ENCODE results near the gene NFIB. TPM values are rescaled to one million over a fixed set of nuclear protein-coding genes. Genes with fewer than 3 reads are reported as not detected.
A peak's percentile ranks its signal among the peaks of the same experiment; 100 is the strongest.

The NFIB gene
- total RNA-seq, 2 donors from 2014 or later, result 110 to 118 TPM

- ATAC-seq (no peak), DNase-seq (no peak)
- intact Hi-C loops (cut with DNase I), result loop anchor here in 1 of 2 donors (10.0 kb wide), 2 partner anchors 45 to 85 kb away; no protein-coding TSS in a partner anchor
These were observed 13.9 kb downstream of the NFIB start for GRCh38 chr9:14300040-14300439.

GRCh38 chr9:14298601-14299022, 15.3 kb downstream of the NFIB start:
- no peak for DNase-seq
- intact Hi-C loops (cut with DNase I), result no loop called here
- no peak for ATAC-seq

- DNase-seq (peak; percentile 69), ATAC-seq (peak in 1 of 2 donors; percentile 24)
- intact Hi-C loops (cut with DNase I), result no loop called here
These were observed 17.3 kb downstream of the NFIB start for GRCh38 chr9:14296495-14297113.

GRCh38 chr9:14294659-14295058, 19.3 kb downstream of the NFIB start:
- ATAC-seq (no peak), DNase-seq (no peak)
- intact Hi-C loops (cut with DNase I), result no loop called here

GRCh38 chr9:14293801-14294200, 20.1 kb downstream of the NFIB start:
- intact Hi-C loops (cut with DNase I), result no loop called here
- peak in 1 of 2 donors; percentile 29 for ATAC-seq
- no peak for DNase-seq

GRCh38 chr9:14292181-14292739, 21.7 kb downstream of the NFIB start:
- no peak for DNase-seq
- no peak for ATAC-seq
- intact Hi-C loops (cut with DNase I), result no loop called here

- ATAC-seq (no peak), DNase-seq (no peak)
- intact Hi-C loops (cut with DNase I), result no loop called here
These were observed 24.0 kb downstream of the NFIB start for GRCh38 chr9:14289916-14290315.

- no peak for DNase-seq
- no peak for ATAC-seq
- intact Hi-C loops (cut with DNase I), result no loop called here
These were observed 25.5 kb downstream of the NFIB start for GRCh38 chr9:14288433-14288832.

GRCh38 chr9:14286121-14286520, 27.8 kb downstream of the NFIB start:
- no peak for ATAC-seq
- intact Hi-C loops (cut with DNase I), result no loop called here
- no peak for DNase-seq

GRCh38 chr9:14283276-14283675, 30.7 kb downstream of the NFIB start:
- ATAC-seq (peak in 1 of 2 donors; percentile 34), DNase-seq (no peak)
- intact Hi-C loops (cut with DNase I), result no loop called here

- DNase-seq, result no peak
- intact Hi-C loops (cut with DNase I), result no loop called here
- ATAC-seq, result no peak
These were observed 32.1 kb downstream of the NFIB start for GRCh38 chr9:14281876-14282275.

- ATAC-seq (no peak), DNase-seq (no peak)
- intact Hi-C loops (cut with DNase I), result no loop called here
These were observed 32.7 kb downstream of the NFIB start for GRCh38 chr9:14281136-14281795.

- intact Hi-C loops (cut with DNase I), result loop anchor here in 1 of 2 donors (5.0 kb wide), 1 partner anchor 33 kb away; the partner anchor contains the start of gene NFIB
- DNase-seq, result no peak
- ATAC-seq, result no peak
These were observed 34.3 kb downstream of the NFIB start for GRCh38 chr9:14279671-14280070.

GRCh38 chr9:14278291-14278721, 35.6 kb downstream of the NFIB start:
- ATAC-seq, result peak in 1 of 2 donors; percentile 45
- intact Hi-C loops (cut with DNase I), result loop anchor here in 1 of 2 donors (5.0 kb wide), 1 partner anchor 34 kb away; the partner anchor contains the start of gene NFIB
- no peak for DNase-seq

GRCh38 chr9:14277761-14278160, 36.2 kb downstream of the NFIB start:
- DNase-seq (no peak), ATAC-seq (no peak)
- intact Hi-C loops (cut with DNase I), result loop anchor here in 1 of 2 donors (5.0 kb wide), 1 partner anchor 35 kb away; the partner anchor contains the start of gene NFIB

GRCh38 chr9:14277244-14277643, 36.7 kb downstream of the NFIB start:
- peak; percentile 28 to 49 for ATAC-seq
- intact Hi-C loops (cut with DNase I), result loop anchor here in 1 of 2 donors (5.0 kb wide), 1 partner anchor 35 kb away; the partner anchor contains the start of gene NFIB
- no peak for DNase-seq

GRCh38 chr9:14275331-14275730, 38.6 kb downstream of the NFIB start:
- no peak for DNase-seq
- intact Hi-C loops (cut with DNase I), result loop anchor here in 1 of 2 donors (5.0 kb wide), 1 partner anchor 37 kb away; the partner anchor contains the start of gene NFIB
- ATAC-seq, result no peak

GRCh38 chr9:14273696-14274121, 40.2 kb downstream of the NFIB start:
- DNase-seq, result no peak
- ATAC-seq, result no peak
- intact Hi-C loops (cut with DNase I), result no loop called here

- intact Hi-C loops (cut with DNase I), result no loop called here
- ATAC-seq, result no peak
- no peak for DNase-seq
These were observed 40.9 kb downstream of the NFIB start for GRCh38 chr9:14272927-14273528.
